Bronchial epithelial cell (primary cell): ENCODE measurements around the gene DOCK8. TPM values are rescaled to one million over a fixed set of nuclear protein-coding genes. Genes with fewer than 3 reads are reported as not detected.

Experiments used
- DNase-seq: peaks from one replicate; pipeline ENCODE4 v3.0.0-alpha.2; 2010; ENCODE audit warnings: low read depth
- FAIRE-seq: peaks from 2 replicates; lab custom pipeline; 2011; peaks lifted over from hg19 to GRCh38; lab: Jason Lieb, UNC
- H3K27me3 ChIP-seq: 2 replicates; pipeline ENCODE4 v1.5.1; 2011; ENCODE audit warnings: low read length; ENCODE audit not compliant: control insufficient read depth, insufficient read depth
- H3K36me3 ChIP-seq: 2 replicates; pipeline ENCODE4 v1.5.1; 2011; ENCODE audit warnings: low read length; ENCODE audit not compliant: control insufficient read depth, insufficient read depth
- H3K4me3 ChIP-seq: 2 replicates; pipeline ENCODE4 v1.5.1; 2011; ENCODE audit warnings: mild to moderate bottlenecking, low read depth, low read length, control low read depth
- CTCF ChIP-seq: IDR thresholded peaks from 2 replicates; pipeline ENCODE4 v1.5.1; 2011; ENCODE audit warnings: mild to moderate bottlenecking, moderate library complexity, low read length, control low read depth, inconsistent platforms; ENCODE audit not compliant: insufficient read depth, severe bottlenecking
- total RNA-seq: library from RNA; depleted of rRNA; stranded (reverse); fragments of >200 nt; gene quantifications from 2 replicates; pipeline ENCODE4 v1.2.1, GENCODE V29; 2014

Gene DOCK8
- total RNA-seq, 1 donor from 2014 or later, result 0.26 TPM

- no peak overlapping the region for H3K4me3 ChIP-seq
- no peak for TF ChIP-seq CTCF
- FAIRE-seq, result peak; percentile 32
Observed at GRCh38 chr9:394347-395052, 179.8 kb downstream of the DOCK8 start.

GRCh38 chr9:396396-396795 lies 181.7 kb downstream of the DOCK8 start:
- H3K4me3 ChIP-seq, result no peak overlapping the region
- FAIRE-seq (no peak), DNase-seq (peak; percentile 57)
- no peak for TF ChIP-seq CTCF
- no peaks in the 10 kb centered on the region for H3K36me3 ChIP-seq
- no peaks in the 10 kb centered on the region for H3K27me3 ChIP-seq

More at GRCh38 chr9:394347-395052, 179.8 kb downstream of the DOCK8 start:
- H3K27me3 ChIP-seq, result no peaks in the 10 kb centered on the region
- H3K36me3 ChIP-seq, result no peaks in the 10 kb centered on the region
- DNase-seq, result no peak

GRCh38 chr9:398085-398484 lies 183.4 kb downstream of the DOCK8 start:
- no peaks in the 10 kb centered on the region for H3K36me3 ChIP-seq
- no peak for DNase-seq

GRCh38 chr9:401223-401622 lies 186.6 kb downstream of the DOCK8 start:
- no peak for TF ChIP-seq CTCF

More at GRCh38 chr9:398085-398484, 183.4 kb downstream of the DOCK8 start:
- Histone ChIP-seq H3K4me3 (no peak overlapping the region), H3K27me3 (no peaks in the 10 kb centered on the region)
- TF ChIP-seq CTCF, result no peak
- no peak for FAIRE-seq

GRCh38 chr9:404234-404633 lies 189.6 kb downstream of the DOCK8 start:
- H3K36me3 ChIP-seq, result no peaks in the 10 kb centered on the region
- no peaks in the 10 kb centered on the region for H3K27me3 ChIP-seq
- no peak for TF ChIP-seq CTCF
- DNase-seq (no peak), FAIRE-seq (no peak)
- H3K4me3 ChIP-seq, result no peak overlapping the region

More at GRCh38 chr9:401223-401622, 186.6 kb downstream of the DOCK8 start:
- no peak for FAIRE-seq
- no peaks in the 10 kb centered on the region for H3K27me3 ChIP-seq
- no peak for DNase-seq
- H3K36me3 ChIP-seq, result no peaks in the 10 kb centered on the region
- no peak overlapping the region for H3K4me3 ChIP-seq
